ENCODE measurements around the gene DPYD. TPM values are rescaled to one million over a fixed set of nuclear protein-coding genes. Genes with fewer than 3 reads are reported as not detected.

The DPYD gene
- total RNA-seq, 2 experiments from 2014 or later: 34.4 to 35.9 TPM

- ChIA-PET POLR2A (no interaction called here), CTCF (no interaction called here)
- H3K9me3 ChIP-seq (ENCODE audit: control insufficient read depth in 1 of 2, insufficient read depth in 1 of 2, low read length in 2 of 2): peaks cover 0 to 2% of the 10 kb centered on the region in 2 experiments
- no peaks in the 10 kb centered on the region for H3K4me1 Mint-ChIP-seq (ENCODE audit: low read depth)
- H3K4me3 Mint-ChIP-seq: no peak overlapping the region
- H3K27ac ChIP-seq (ENCODE audit: low read depth in 1 of 2, low read length in 2 of 2): no peak overlapping the region
- H3K4me3 ChIP-seq (ENCODE audit: low read length): no peak overlapping the region
- no peaks in the 10 kb centered on the region for H3K9me3 Mint-ChIP-seq
- DNase-seq (no peak), ATAC-seq (ENCODE audit: poor library complexity) (no peak)
- no peaks in the 10 kb centered on the region for H3K27me3 ChIP-seq (ENCODE audit: control insufficient read depth in 1 of 2, insufficient read depth in 2 of 2, low read length in 2 of 2)
- no peaks in the 10 kb centered on the region for H3K4me1 ChIP-seq (ENCODE audit: insufficient read depth, low read length)
- H3K36me3 Mint-ChIP-seq (ENCODE audit: low read depth): peaks cover 6% of the 10 kb centered on the region
- intact Hi-C loops (cut with DNase I, micrococcal nuclease): no loop called here
- no peak for TF ChIP-seq CTCF (IDR thresholded peaks at IDR 0.05)
- no peaks in the 10 kb centered on the region for H3K36me3 ChIP-seq (ENCODE audit: insufficient read depth, low read length)
- no peaks in the 10 kb centered on the region for H3K27me3 Mint-ChIP-seq
- H3K27ac Mint-ChIP-seq: no peak overlapping the region
Observed at GRCh38 chr1:97254731-97255463, 665.9 kb downstream of the DPYD start.

DNA sequence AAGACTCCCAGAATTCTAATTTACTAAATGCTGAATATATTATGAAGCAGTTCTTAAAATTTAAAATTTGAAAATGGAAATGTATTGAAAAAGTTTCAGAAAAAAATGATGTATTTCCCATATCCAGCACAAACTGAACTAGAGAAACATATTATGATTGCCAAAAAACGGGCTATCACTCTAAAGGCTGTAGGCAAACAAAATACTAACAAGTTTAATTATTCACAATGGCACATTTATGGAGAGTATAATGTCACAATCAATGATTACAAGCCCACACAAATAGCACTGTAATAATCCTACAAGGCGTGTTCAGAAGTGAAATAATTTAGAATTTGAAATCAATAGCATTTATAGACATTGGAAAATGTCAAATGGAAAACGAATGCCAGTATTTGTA lies 667.9 kb downstream of the DPYD start:
- Mint-ChIP-seq H3K4me3 (no peak overlapping the region), H3K9me3 (no peaks in the 10 kb centered on the region), H3K27ac (no peak overlapping the region), H3K36me3 (ENCODE audit: low read depth) (peaks cover 15% of the 10 kb centered on the region), H3K4me1 (ENCODE audit: low read depth) (no peaks in the 10 kb centered on the region), H3K27me3 (no peaks in the 10 kb centered on the region)
- Histone ChIP-seq H3K36me3 (ENCODE audit: insufficient read depth, low read length) (no peaks in the 10 kb centered on the region), H3K4me3 (ENCODE audit: low read length) (no peak overlapping the region), H3K9me3 (ENCODE audit: control insufficient read depth in 1 of 2, insufficient read depth in 1 of 2, low read length in 2 of 2) (peaks cover 0 to 4% of the 10 kb centered on the region in 2 experiments), H3K27ac (ENCODE audit: low read depth in 1 of 2, low read length in 2 of 2) (no peak overlapping the region), H3K27me3 (ENCODE audit: control insufficient read depth in 1 of 2, insufficient read depth in 2 of 2, low read length in 2 of 2) (no peaks in the 10 kb centered on the region), H3K4me1 (ENCODE audit: insufficient read depth, low read length) (no peaks in the 10 kb centered on the region)
- DNase-seq (no peak), ATAC-seq (ENCODE audit: poor library complexity) (no peak)
- intact Hi-C loops (cut with DNase I, micrococcal nuclease): no loop called here
- CTCF ChIA-PET: no interaction called here
- no peak for TF ChIP-seq CTCF (IDR thresholded peaks at IDR 0.05)
- POLR2A ChIA-PET: no interaction called here

GRCh38 chr1:97252076-97252475 lies 668.8 kb downstream of the DPYD start:
- H3K27ac ChIP-seq (ENCODE audit: low read depth in 1 of 2, low read length in 2 of 2): no peak overlapping the region
- no peaks in the 10 kb centered on the region for H3K36me3 ChIP-seq (ENCODE audit: insufficient read depth, low read length)
- H3K9me3 ChIP-seq (ENCODE audit: control insufficient read depth in 1 of 2, insufficient read depth in 1 of 2, low read length in 2 of 2): peaks cover 0 to 4% of the 10 kb centered on the region in 2 experiments
- no peaks in the 10 kb centered on the region for H3K4me1 ChIP-seq (ENCODE audit: insufficient read depth, low read length)
- H3K27ac Mint-ChIP-seq: no peak overlapping the region
- no peaks in the 10 kb centered on the region for H3K27me3 ChIP-seq (ENCODE audit: control insufficient read depth in 1 of 2, insufficient read depth in 2 of 2, low read length in 2 of 2)
- ChIA-PET CTCF (no interaction called here), POLR2A (no interaction called here)
- H3K4me3 Mint-ChIP-seq: no peak overlapping the region
- ATAC-seq (ENCODE audit: poor library complexity) (no peak), DNase-seq (no peak)
- intact Hi-C loops (cut with DNase I, micrococcal nuclease): no loop called here
- no peaks in the 10 kb centered on the region for H3K9me3 Mint-ChIP-seq
- H3K27me3 Mint-ChIP-seq: no peaks in the 10 kb centered on the region
- no peaks in the 10 kb centered on the region for H3K4me1 Mint-ChIP-seq (ENCODE audit: low read depth)
- no peak overlapping the region for H3K4me3 ChIP-seq (ENCODE audit: low read length)
- H3K36me3 Mint-ChIP-seq (ENCODE audit: low read depth): peaks cover 15% of the 10 kb centered on the region
- no peak for TF ChIP-seq CTCF (IDR thresholded peaks at IDR 0.05)

Measured in CD4-positive, alpha-beta T cell (primary cell).